Activated CD8-positive, alpha-beta memory T cell treated with anti-CD3 and anti-CD28 coated beads, Interleukin-2, amount 50 U/mL, for 48 hours (primary cell): ENCODE measurements around the gene CKAP4.

ENCODE experiments used
- DNase-seq: peaks from one replicate; pipeline ENCODE4 v3.0.0-alpha.2; 2020

CKAP4 gene

GRCh38 chr12:106274575-106275121 is 26.8 kb upstream of the CKAP4 start:
- no peak for DNase-seq

- DNase-seq = no peak
Observed at GRCh38 chr12:106274012-106274411, 26.2 kb upstream of the CKAP4 start.

DNA sequence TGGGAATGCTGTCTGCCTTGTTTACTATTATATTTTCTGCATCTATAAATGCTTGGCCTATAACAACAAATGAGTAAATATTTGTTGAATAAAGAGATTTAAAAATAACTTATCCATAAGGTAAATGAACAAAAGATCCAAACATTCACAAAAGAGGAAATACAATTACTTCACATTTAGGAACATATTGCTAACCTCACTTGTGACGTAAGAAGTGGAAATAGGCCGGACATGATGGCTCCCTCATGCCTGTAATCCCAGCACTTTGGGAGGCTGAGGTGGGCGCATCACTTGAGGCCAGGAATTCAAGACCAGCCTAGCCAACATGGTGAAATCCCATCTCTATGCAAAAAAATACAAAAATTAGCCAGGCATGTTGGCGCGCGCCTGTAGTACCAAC is 25.7 kb upstream of the CKAP4 start:
- no peak for DNase-seq

GRCh38 chr12:106271575-106272505 is 24.0 kb upstream of the CKAP4 start:
- no peak for DNase-seq

DNA sequence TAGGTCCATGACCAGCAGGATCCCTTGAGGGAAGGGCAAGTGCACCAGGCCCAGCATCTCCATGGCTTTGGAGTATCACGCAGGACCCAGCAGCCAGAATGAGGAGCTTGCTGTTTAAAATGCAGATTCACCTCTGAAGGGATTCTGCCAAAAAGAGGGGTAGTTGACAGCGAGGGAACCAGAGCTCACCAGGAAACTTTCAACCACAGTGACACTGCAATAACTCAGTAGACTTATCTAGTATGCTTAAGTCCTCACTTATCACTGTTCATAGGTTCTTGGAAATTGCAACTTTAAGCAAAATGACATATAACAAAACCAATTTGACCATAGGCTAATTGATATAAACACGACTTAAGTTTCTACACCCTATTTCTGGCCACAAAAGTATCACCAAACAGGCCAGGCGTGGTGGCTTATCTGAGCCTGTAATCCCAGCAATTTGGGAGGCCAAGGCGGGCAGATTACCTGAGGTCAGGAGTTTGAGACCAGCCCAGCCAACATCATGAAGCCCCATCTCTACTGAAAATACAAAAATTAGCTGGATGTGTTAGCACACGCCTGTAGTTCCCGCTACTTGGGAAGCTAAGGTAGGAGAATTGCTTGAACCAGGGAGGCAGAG is 21.4 kb upstream of the CKAP4 start:
- no peak for DNase-seq

GRCh38 chr12:106267535-106267934 is 19.7 kb upstream of the CKAP4 start:
- DNase-seq = no peak

DNA sequence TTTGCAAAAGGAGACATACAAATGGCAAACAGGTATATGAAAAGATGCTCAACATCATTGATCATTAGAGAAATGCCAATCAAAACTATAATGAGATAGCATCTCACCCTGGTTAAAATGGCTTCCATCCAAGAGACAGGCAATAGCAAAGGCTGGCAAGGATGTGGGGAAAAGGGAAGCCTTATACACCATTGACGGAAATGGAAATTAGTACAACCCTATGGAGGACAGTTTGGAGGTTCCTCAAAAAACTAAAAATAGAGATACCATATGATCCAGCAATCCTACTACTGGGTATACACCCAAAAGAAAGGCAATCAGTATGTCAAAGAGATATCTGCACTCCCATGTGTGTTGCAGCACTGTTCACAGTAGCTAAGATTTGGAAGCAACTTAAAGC is 17.3 kb upstream of the CKAP4 start:
- no peak for DNase-seq

GRCh38 chr12:106258935-106259334 is 11.1 kb upstream of the CKAP4 start:
- DNase-seq = no peak

DNA sequence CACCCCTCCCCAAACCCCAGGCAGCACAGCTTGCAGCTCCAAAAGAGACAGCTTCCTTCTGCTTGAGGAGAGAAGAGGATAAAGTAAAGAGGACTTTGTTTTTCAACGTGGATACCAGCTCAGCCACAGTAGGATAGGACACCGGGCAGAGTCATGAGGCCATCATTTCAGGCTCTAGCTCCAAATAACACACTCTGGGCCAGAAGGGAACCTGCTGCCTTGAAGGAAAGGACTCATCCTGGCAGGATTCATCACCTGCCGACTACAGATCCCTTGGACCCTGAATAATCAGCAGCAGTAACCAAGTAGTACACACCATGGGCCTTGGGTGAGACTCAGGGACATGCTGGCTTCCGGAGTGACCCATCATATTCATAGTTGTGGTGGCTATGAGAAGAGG is 10.4 kb upstream of the CKAP4 start:
- DNase-seq = no peak

- no peak for DNase-seq
Observed at GRCh38 chr12:106256524-106256923, 8.7 kb upstream of the CKAP4 start.

- no peak for DNase-seq
Observed at GRCh38 chr12:106255952-106256351, 8.1 kb upstream of the CKAP4 start.

DNA sequence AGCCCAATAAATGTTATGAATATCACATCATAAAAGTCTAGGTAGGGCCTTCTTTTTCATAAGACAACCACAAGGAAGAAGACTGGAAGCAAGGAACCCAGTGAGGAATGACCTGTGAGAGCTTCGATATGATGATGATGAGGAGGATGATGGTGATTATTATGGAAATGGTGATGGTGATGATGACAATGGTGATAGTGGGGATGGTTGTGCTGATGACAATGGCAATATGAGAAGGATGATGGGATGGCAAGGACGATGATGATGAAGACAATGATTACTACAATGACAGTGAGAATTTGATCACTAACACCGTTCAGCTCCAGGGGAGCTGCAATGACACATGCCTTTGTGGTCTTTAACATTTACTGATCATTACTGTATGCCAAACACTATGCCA is 7.7 kb upstream of the CKAP4 start:
- no peak for DNase-seq

DNA sequence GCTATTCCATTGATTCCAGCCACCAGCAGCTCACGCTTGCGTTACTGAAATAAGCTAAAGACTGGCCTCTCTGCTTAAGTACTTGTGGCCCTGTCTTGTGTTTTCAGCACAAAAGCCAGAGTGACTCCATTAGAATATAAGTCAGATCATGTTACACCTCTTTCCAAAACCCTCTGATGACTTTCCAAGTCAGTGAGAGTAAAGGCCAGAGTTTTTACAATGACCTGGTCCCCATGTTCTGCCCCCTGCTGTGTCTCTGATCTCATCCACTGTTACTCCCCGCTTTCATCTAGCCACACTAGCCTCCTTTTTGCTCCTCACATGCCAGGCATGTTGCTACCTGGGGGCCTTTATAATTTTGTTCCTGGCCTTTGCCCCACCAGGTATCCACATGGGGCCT is 6.9 kb upstream of the CKAP4 start:
- DNase-seq = no peak

- DNase-seq = no peak
Observed at GRCh38 chr12:106251631-106252455, 4.0 kb upstream of the CKAP4 start.

DNA sequence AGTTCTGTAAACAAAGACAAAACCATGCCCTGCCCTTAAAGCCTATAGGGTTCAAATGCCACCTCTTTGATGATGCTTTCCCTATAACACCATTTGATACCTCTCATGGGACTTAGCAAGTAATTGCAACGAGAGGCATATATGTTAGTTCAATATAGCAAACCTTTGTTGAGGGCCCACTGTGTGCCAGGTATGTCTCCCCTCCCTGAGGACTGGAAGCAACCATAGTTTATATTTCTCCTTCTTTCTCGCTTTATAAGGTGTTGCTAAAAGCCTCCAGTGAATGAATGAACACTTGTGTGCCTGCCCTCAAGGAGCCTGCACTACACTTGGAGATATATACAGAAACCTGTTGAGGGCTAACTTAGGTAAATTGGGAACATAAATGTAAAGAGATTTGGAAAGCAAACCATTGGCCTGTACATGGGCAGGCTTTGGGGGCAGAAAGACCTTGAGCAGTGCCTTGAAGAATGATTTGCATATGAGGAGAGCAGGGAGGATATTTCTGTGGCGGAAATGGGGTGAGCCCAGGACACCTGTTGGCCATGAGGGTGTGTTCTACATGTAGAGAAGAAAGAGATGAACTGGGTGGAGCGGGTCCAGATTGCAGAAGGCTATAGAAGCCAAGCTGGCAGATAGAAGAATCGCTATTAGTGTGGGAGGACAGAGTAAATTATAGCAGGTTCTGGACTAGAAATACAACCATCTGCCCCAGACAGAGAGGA is 1.8 kb upstream of the CKAP4 start:
- no peak for DNase-seq

DNA sequence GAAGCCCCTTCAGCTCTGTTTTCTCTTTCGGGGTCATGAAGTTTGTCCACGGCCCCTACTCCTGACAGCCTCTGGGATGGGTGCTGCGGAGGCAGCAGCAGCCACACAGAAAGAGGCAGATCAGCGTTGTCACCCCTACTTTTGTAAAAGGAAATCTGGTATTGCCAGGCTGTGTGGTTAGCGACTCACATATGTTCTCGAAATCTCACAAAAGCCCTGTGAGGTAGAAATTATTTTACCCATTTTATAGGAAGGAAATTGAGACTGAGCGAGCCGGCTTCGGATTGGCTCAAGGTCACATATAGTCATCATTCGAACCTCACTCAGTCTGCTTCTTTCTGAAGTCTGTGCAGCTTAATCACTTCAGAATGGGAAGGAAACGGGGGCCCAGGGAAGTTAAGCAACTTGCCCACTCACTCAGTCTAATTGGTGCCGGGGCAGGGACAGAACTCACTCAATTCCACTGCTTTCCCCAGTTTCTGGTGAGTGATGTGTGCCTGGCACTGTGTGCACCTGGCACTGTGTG is 1.1 kb upstream of the CKAP4 start:
- DNase-seq = no peak

GRCh38 chr12:106248312-106248845 is 559 bp upstream of the CKAP4 start:
- peak; percentile 68 for DNase-seq

GRCh38 chr12:106246891-106247673 is 738 bp downstream of the CKAP4 start:
- peak; percentile 77 for DNase-seq

- DNase-seq = no peak
Observed at GRCh38 chr12:106245767-106246166, 2.1 kb downstream of the CKAP4 start.

DNA sequence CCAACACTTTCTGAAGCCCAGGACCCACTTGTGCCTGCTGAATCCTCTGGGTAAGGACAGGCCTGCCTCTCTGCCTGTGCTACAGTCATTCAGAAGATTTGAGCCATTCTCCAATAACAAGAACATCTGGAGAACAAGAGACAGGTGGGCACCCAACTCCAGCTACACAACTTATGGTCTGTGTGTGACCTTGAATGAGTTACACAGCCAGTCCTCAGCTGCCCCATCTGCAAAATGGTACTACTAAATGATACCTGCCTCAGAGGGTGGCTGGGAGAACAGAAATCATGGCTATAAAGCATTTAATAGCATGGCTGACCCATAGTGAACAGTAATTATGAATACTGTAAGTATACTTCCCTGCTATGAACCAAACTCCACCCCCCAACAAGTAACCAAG is 4.2 kb downstream of the CKAP4 start:
- DNase-seq = no peak

DNA sequence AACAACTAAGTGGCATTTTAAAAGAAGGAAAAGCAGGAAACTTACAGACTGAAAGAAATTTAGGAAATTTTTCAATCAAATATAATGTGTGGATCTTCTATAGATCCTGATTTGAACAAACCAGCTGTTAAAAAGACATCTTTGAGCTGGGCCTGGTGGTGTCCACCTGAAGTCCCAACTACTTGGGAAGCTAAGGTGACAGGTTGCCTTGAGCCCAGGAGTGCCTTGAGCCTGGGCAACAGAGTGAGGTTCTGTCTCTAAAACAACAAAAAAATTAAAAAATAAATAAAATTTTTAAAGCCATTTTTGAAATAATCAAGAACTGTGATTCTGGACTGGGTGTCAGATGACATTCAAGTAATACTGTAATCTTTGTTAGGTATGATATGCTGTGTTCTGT is 7.0 kb downstream of the CKAP4 start:
- no peak for DNase-seq
